Activated CD4-positive, alpha-beta T cell treated with anti-CD3 and anti-CD28 coated beads, Interleukin-2, Interleukin-6, amounts not matched to agents 100 ng/mL and 50 ng/mL, durations not matched to agents 16 hours and 8 hours (primary cell): Measurements from ENCODE around the gene PRR29.
"Not testable (repeated sequence)": the region's sequence is repeated elsewhere in the genome, so short reads cannot be mapped to it uniquely, and the experiment has no call there.

Experiments
- DNase-seq: peaks from one replicate; pipeline ENCODE4 v3.0.0-alpha.2; 2020

PRR29 gene

GRCh38 chr17:64016974-64017373 lies 18.8 kb downstream of the PRR29 start:
- DNase-seq, result no peak

GRCh38 chr17:64017381-64017980 lies 19.3 kb downstream of the PRR29 start:
- DNase-seq, result no peak

- not testable (repeated sequence) for DNase-seq
Measured at GRCh38 chr17:64019551-64019961, 21.4 kb downstream of the PRR29 start.

- DNase-seq, result peak; percentile 93
Measured at GRCh38 chr17:64020056-64020766, 22.1 kb downstream of the PRR29 start, which contains the start of gene ICAM2. Gene ICAM2 (minus strand): TSS chr17:64020633. CDS start chr17:64006691, 13,942 bp downstream.

GRCh38 chr17:64022611-64023063 lies 24.5 kb downstream of the PRR29 start:
- DNase-seq, result no peak

GRCh38 chr17:64024215-64024654 lies 26.1 kb downstream of the PRR29 start:
- DNase-seq, result no peak

GRCh38 chr17:64024781-64025731 lies 26.9 kb downstream of the PRR29 start:
- DNase-seq, result peak; percentile 84

- peak; percentile 94 for DNase-seq
Measured at GRCh38 chr17:64025732-64026294, 27.7 kb downstream of the PRR29 start.

GRCh38 chr17:64028874-64029464 lies 30.8 kb downstream of the PRR29 start:
- DNase-seq, result peak; percentile 82

GRCh38 chr17:64032081-64032480 lies 33.9 kb downstream of the PRR29 start:
- DNase-seq, result no peak

GRCh38 chr17:64036198-64036922 lies 38.2 kb downstream of the PRR29 start:
- DNase-seq, result no peak

GRCh38 chr17:64037180-64037579 lies 39.0 kb downstream of the PRR29 start:
- DNase-seq, result no peak

- no peak for DNase-seq
Measured at GRCh38 chr17:64037802-64038201, 39.7 kb downstream of the PRR29 start.

- no peak for DNase-seq
Measured at GRCh38 chr17:64038331-64039105, 40.4 kb downstream of the PRR29 start.

- DNase-seq, result no peak
Measured at GRCh38 chr17:64039106-64039400, 40.9 kb downstream of the PRR29 start.

- DNase-seq, result no peak
Measured at GRCh38 chr17:64040206-64040605, 42.1 kb downstream of the PRR29 start.

GRCh38 chr17:64041912-64042311 lies 43.8 kb downstream of the PRR29 start:
- no peak for DNase-seq

GRCh38 chr17:64042700-64043485 lies 44.7 kb downstream of the PRR29 start:
- no peak for DNase-seq

- DNase-seq, result no peak
Measured at GRCh38 chr17:64045176-64045575, 47.0 kb downstream of the PRR29 start.

- no peak for DNase-seq
Measured at GRCh38 chr17:64048805-64049204, 50.7 kb downstream of the PRR29 start.
